HepG2 (cell line): Measurements from ENCODE around the gene SEPTIN5. TPM values are rescaled to one million over a fixed set of nuclear protein-coding genes. Genes with fewer than 3 reads are reported as not detected.

Source experiments
- ATAC-seq: fragments of 200-7000 bp; cut with Tn5 transposase; 3 replicates; pipeline ENCODE4 v1.9.1; 2020; ENCODE audit warnings: mild to moderate bottlenecking, moderate library complexity
- BruUV-seq: library from RNA; stranded (reverse); fragments of 400-500 nt; replicated peaks from 2 replicates; lab custom pipeline; 2021; lab: Mats Ljungman, UMichigan
- CTCF ChIA-PET: fragments of 300-600 bp; formaldehyde crosslinking; extraction: SDS; loops from one replicate; lab custom pipeline; 2021; ENCODE audit warnings: low total read pairs, inconsistent platforms, low intra/inter-chr PET ratio; lab: Yijun Ruan, JAX
- POLR2A ChIA-PET: fragments of 350-600 bp; sonication (Branson Sonifier 250); formaldehyde crosslinking; loops from one replicate; lab custom pipeline; 2020; ENCODE audit warnings: antibody characterized with exemption, inconsistent platforms; lab: Yijun Ruan, JAX
- DNase-seq: peaks from one replicate; pipeline ENCODE4 v3.0.0-alpha.2; 2015; ENCODE audit warnings: low spot score
- FAIRE-seq: peaks from 3 replicates; lab custom pipeline; 2011; peaks lifted over from hg19 to GRCh38; lab: Jason Lieb, UNC
- H2AFZ ChIP-seq: one replicate; pipeline ENCODE4 v1.6.1; 2011; ENCODE audit warnings: low read length, inconsistent platforms
- H3K27ac ChIP-seq: fragments of 300-600 bp; 3 replicates; pipeline ENCODE4 v1.8.0; 2011; ENCODE audit warnings: mixed run types, mild to moderate bottlenecking, mixed read lengths, low read length, inconsistent platforms; ENCODE audit not compliant: insufficient read depth; ENCODE audit errors: extremely low read length
- H3K27me3 ChIP-seq, 2 experiments: fragments of 200-600 bp in 1 of 2; 2 replicates in 1 of 2; 3 replicates in 1 of 2; pipeline versions ENCODE4 v1.6.0 to v1.8.0; 2011; ENCODE audit warnings: low read length in 2 of 2, mild to moderate bottlenecking in 2 of 2, moderate library complexity in 2 of 2, inconsistent platforms in 1 of 2; ENCODE audit not compliant: insufficient read depth in 2 of 2, control insufficient read depth in 1 of 2
- H3K36me3 ChIP-seq, 2 experiments: fragments of 200-600 bp in 1 of 2; replicated peaks in 1 of 2; 2 replicates in 1 of 2; 3 replicates in 1 of 2; pipeline versions ENCODE4 v1.5.1 to v1.8.0; 2011; ENCODE audit warnings: low read length in 2 of 2, inconsistent platforms in 1 of 2; ENCODE audit not compliant: insufficient read depth in 2 of 2, control insufficient read depth in 1 of 2
- H3K4me1 ChIP-seq: 2 replicates; pipeline ENCODE4 v1.5.1; 2012; ENCODE audit warnings: low read length, inconsistent platforms; ENCODE audit not compliant: insufficient read depth
- H3K4me2 ChIP-seq: 2 replicates; pipeline ENCODE4 v1.6.0; 2011; ENCODE audit warnings: low read depth, low read length, inconsistent platforms
- H3K4me3 ChIP-seq, 3 experiments: fragments of 200-600 bp in 1 of 3; sonication (generic), shearing (Covaris generic) in 1 of 3; replicated peaks in 1 of 3; 2 replicates each; pipeline ENCODE4 v1.5.1; 2011 to 2016; ENCODE audit warnings: low read length in 3 of 3, inconsistent platforms in 2 of 3, low read depth in 2 of 3, mild to moderate bottlenecking in 2 of 3, control low read depth in 1 of 3, mixed read lengths in 1 of 3; ENCODE audit not compliant: insufficient read depth in 1 of 3
- H3K79me2 ChIP-seq: one replicate; pipeline ENCODE4 v1.6.1; 2011; ENCODE audit warnings: low read length, inconsistent platforms; ENCODE audit not compliant: insufficient read depth
- H3K9ac ChIP-seq: 2 replicates; pipeline ENCODE4 v1.6.0; 2011; ENCODE audit warnings: mild to moderate bottlenecking, low read depth, low read length, inconsistent platforms; ENCODE audit not compliant: insufficient read depth
- H3K9me3 ChIP-seq: 2 replicates; pipeline ENCODE4 v1.5.1; 2012; ENCODE audit warnings: mild to moderate bottlenecking, low read length
- H4K20me1 ChIP-seq: 2 replicates; pipeline ENCODE4 v1.6.0; 2011; ENCODE audit warnings: inconsistent platforms, mild to moderate bottlenecking, low read length, moderate library complexity; ENCODE audit not compliant: insufficient read depth
- BCL3 ChIP-seq: sonication (generic); formaldehyde crosslinking; IDR thresholded peaks from 2 replicates; pipeline ENCODE4 v1.5.1; 2020; ENCODE audit warnings: mild to moderate bottlenecking, missing genetic modification reagents, moderate library complexity
- CC2D1A ChIP-seq: sonication (generic); formaldehyde crosslinking; IDR thresholded peaks from 2 replicates; pipeline ENCODE4 v1.8.1; 2023; ENCODE audit warnings: mild to moderate bottlenecking, missing genetic modification reagents
- CSRNP2 ChIP-seq: sonication (generic); formaldehyde crosslinking; conservative IDR thresholded peaks from 2 replicates; pipeline ENCODE4 v1.8.0; 2022; ENCODE audit warnings: low read depth, missing genetic modification reagents
- FOXK1 ChIP-seq: sonication (generic); formaldehyde crosslinking; IDR thresholded peaks from 2 replicates; pipeline ENCODE4 v1.4.0; 2020; ENCODE audit warnings: low read depth, missing genetic modification reagents, borderline replicate concordance
- GTF2F1 ChIP-seq: fragments of 150-350 bp; IDR thresholded peaks from 2 replicates; pipeline ENCODE4 v1.6.1; 2014; ENCODE audit warnings: low read length
- PTBP1 ChIP-seq: fragments of 200-400 bp; formaldehyde crosslinking; IDR thresholded peaks from 2 replicates; pipeline ENCODE4 v1.6.1; 2018; ENCODE audit warnings: low read length, low read depth; ENCODE audit not compliant: poor library complexity, severe bottlenecking
- THAP8 ChIP-seq: sonication (generic); formaldehyde crosslinking; IDR thresholded peaks from 2 replicates; pipeline ENCODE4 v1.5.1; 2020; ENCODE audit warnings: missing genetic modification reagents, mild to moderate bottlenecking, borderline replicate concordance
- ZBTB39 ChIP-seq: sonication (generic); formaldehyde crosslinking; IDR thresholded peaks from 2 replicates; pipeline ENCODE4 v1.5.0; 2020; ENCODE audit warnings: missing genetic modification reagents
- ZNF782 ChIP-seq: sonication (generic); formaldehyde crosslinking; IDR thresholded peaks from 2 replicates; pipeline ENCODE4 v1.4.0; 2020; ENCODE audit warnings: missing genetic modification reagents, mild to moderate bottlenecking, borderline replicate concordance
- WGBS: methylation state at CpG from one replicate; pipeline ENCODE4 v1.1.6; 2017; ENCODE audit warnings: low lambda C conversion rate; 5-methylcytosine and 5-hydroxymethylcytosine counted together
- in situ Hi-C: cut with HindIII; loops from 2 replicates; pipeline ENCODE4 v1.10.0; 2017; ENCODE audit warnings: low pct_unique_long_range_greater_than_20kb; ENCODE audit not compliant: extremely low pct_ligation_motif_present
- intact Hi-C: fragments of 100-400 bp; cut with micrococcal nuclease; formaldehyde crosslinking; loops from one replicate; pipeline ENCODE4 v1.10.0; 2022; ENCODE audit not compliant: unreplicated experiment
- polyA plus RNA-seq, 8 experiments: library from polyadenylated mRNA; depleted of rRNA in 3 of 8; stranded (reverse) in 7 of 8; unstranded in 1 of 8; fragments of >200 nt; fragmentation: Illumina TruSeq in 4 of 8; extraction: Trizol in 4 of 8; gene quantifications; 2 replicates each; pipeline versions ENCODE4 v1.2.1 to v1.2.3, GENCODE V29; 2011 to 2016; ENCODE audit warnings: low read depth in 4 of 8, missing spikeins in 1 of 8, mixed read lengths in 1 of 8; ENCODE audit not compliant: insufficient read depth in 1 of 8
- total RNA-seq, 5 experiments: library from RNA; depleted of rRNA; stranded (reverse); fragments of >200 nt; fragmentation: Illumina TruSeq; extraction: Trizol; gene quantifications; 2 replicates each; pipeline ENCODE4 v1.2.3, GENCODE V29; 2016; ENCODE audit warnings: low read depth in 1 of 5

Gene SEPTIN5
- total and polyA plus RNA-seq, 2 of the 13 experiments (the other 11 are each of a cell fraction or from before 2014, with no cell fraction given), result 0.33 TPM; not detected in 1

GRCh38 chr22:19691007-19691720, 23.1 kb upstream of the SEPTIN5 start:
- Histone ChIP-seq H3K27me3 (peaks cover 10 to 73% of the 10 kb centered on the region in 2 experiments), H3K36me3 (no peaks in the 10 kb centered on the region), H3K4me1 (no peaks in the 10 kb centered on the region), H3K9me3 (no peaks in the 10 kb centered on the region), H4K20me1 (no peaks in the 10 kb centered on the region), H3K4me3 (no peak overlapping the region), H3K79me2 (no peaks in the 10 kb centered on the region), H2AFZ (no peak overlapping the region), H3K27ac (no peak overlapping the region), H3K4me2 (no peak overlapping the region), H3K9ac (no peak overlapping the region)
- ChIA-PET CTCF (no interaction called here), POLR2A (no interaction called here)
- no TSS peak for BruUV-seq
- TF ChIP-seq CC2D1A (CRISPR knock-in tag) (no peak), FOXK1 (CRISPR knock-in tag) (no peak), CSRNP2 (CRISPR knock-in tag) (no peak), GTF2F1 (no peak), THAP8 (CRISPR knock-in tag) (no peak), BCL3 (CRISPR knock-in tag) (no peak), PTBP1 (no peak), ZNF782 (CRISPR knock-in tag) (no peak), ZBTB39 (CRISPR knock-in tag) (no peak)
- DNase-seq, result no peak
- 4% methylated on average over 9 of the region's 9 CpGs for WGBS
- intact Hi-C loops, result no loop called here
- no peak for ATAC-seq
- FAIRE-seq, result no peak
- in situ Hi-C loops, result no loop called here
